ENCODE measurements around the gene NPIPB12.
"Not testable (repeated sequence)": the region's sequence is repeated elsewhere in the genome, so short reads cannot be mapped to it uniquely, and the experiment has no call there.

DNA sequence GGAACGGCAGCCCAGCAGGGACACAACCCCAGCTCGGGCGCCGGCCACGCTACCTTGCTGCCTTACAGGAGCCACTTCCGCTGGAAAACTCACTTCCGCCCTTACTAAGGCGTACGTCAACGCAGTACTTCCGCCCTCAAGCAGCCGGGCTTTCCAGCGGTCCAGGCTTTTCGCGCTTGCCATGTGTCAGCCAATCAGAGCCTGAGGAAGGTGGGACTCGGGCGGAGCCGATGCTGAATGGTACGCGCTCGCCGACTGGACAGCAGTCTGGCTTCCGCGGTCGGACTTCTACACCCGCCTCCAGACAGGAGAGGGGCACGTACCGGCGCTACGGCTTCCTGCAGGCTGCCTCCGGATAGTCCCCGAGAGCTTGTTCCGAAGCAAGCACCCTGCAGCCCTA is 51.9 kb downstream of the NPIPB12 start, which contains the start of the genes BOLA2 and SLX1B:
- not testable (repeated sequence) for TF ChIP-seq ASH2L (IDR thresholded peaks at IDR 0.05; ENCODE audit: low read length); PHF8 (conservative IDR thresholded peaks at IDR 0.05; ENCODE audit: low read depth, low read length); BCL11A (IDR thresholded peaks at IDR 0.05; ENCODE audit: low read depth in 2 of 2, low read length in 2 of 2); POLR2AphosphoS5 (IDR thresholded peaks at IDR 0.05; ENCODE audit: low read depth, low read length); JUN (IDR thresholded peaks at IDR 0.05; ENCODE audit: low read depth, low read length); RFX5 (IDR thresholded peaks at IDR 0.05; ENCODE audit: borderline replicate concordance, low read depth, low read length); GABPA (IDR thresholded peaks at IDR 0.05; ENCODE audit: borderline replicate concordance, insufficient read depth, low read length); KDM5A (IDR thresholded peaks at IDR 0.05; ENCODE audit: low read length)
- TF ChIP-seq, protein P1, sequence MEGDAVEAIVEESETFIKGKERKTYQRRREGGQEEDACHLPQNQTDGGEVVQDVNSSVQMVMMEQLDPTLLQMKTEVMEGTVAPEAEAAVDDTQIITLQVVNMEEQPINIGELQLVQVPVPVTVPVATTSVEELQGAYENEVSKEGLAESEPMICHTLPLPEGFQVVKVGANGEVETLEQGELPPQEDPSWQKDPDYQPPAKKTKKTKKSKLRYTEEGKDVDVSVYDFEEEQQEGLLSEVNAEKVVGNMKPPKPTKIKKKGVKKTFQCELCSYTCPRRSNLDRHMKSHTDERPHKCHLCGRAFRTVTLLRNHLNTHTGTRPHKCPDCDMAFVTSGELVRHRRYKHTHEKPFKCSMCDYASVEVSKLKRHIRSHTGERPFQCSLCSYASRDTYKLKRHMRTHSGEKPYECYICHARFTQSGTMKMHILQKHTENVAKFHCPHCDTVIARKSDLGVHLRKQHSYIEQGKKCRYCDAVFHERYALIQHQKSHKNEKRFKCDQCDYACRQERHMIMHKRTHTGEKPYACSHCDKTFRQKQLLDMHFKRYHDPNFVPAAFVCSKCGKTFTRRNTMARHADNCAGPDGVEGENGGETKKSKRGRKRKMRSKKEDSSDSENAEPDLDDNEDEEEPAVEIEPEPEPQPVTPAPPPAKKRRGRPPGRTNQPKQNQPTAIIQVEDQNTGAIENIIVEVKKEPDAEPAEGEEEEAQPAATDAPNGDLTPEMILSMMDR (IDR thresholded peaks at IDR 0.05; ENCODE audit: control extremely low read depth in 1 of 3, insufficient read depth in 1 of 3, low read depth in 1 of 3, low read length in 3 of 3) = not testable (repeated sequence)
